Right atrium auricular region (tissue), 2 donors: Measurements from ENCODE around the gene S100A1. TPM values are rescaled to one million over a fixed set of nuclear protein-coding genes. Genes with fewer than 3 reads are reported as not detected.

Source experiments
- DNase-seq: peaks from one replicate; pipeline ENCODE4 v3.0.0-alpha.2; 2019; ENCODE audit warnings: low spot score
- H3K27ac ChIP-seq, 2 donors: fragments of 200-600 bp; sonication (generic); 1 replicate in 1 of 2; 2 replicates in 1 of 2; pipeline ENCODE4 v1.5.1; 2016 to 2019
- H3K27me3 ChIP-seq, 2 donors: fragments of 200-600 bp; sonication (generic); one replicate each; pipeline versions ENCODE4 v1.5.1 to v1.6.0; 2017 to 2019
- H3K36me3 ChIP-seq: fragments of 200-600 bp; sonication (generic); one replicate; pipeline ENCODE4 v1.5.1; 2016
- H3K4me1 ChIP-seq, 2 donors: fragments of 200-600 bp; sonication (generic); one replicate each; pipeline versions ENCODE4 v1.5.1 to v1.6.0; 2017 to 2019
- H3K4me3 ChIP-seq, 2 donors: fragments of 200-600 bp; sonication (generic); 1 replicate in 1 of 2; 2 replicates in 1 of 2; pipeline ENCODE4 v1.5.1; 2017 to 2019; ENCODE audit warnings: mild to moderate bottlenecking in 1 of 2, moderate library complexity in 1 of 2
- H3K9me3 ChIP-seq, 2 donors: fragments of 200-600 bp; sonication (generic); one replicate each; pipeline ENCODE4 v1.5.1; 2019
- CTCF ChIP-seq, 2 donors: fragments of 200-600 bp; sonication (generic); IDR thresholded peaks; one replicate each; pipeline ENCODE4 v1.5.1; 2019; ENCODE audit warnings: antibody characterized with exemption in 2 of 2
- total RNA-seq, 2 donors: library from RNA; depleted of rRNA; stranded (reverse); fragments of >200 nt; gene quantifications; one replicate each; pipeline ENCODE4 v1.1.0, GENCODE V29; 2016

The S100A1 gene
- total RNA-seq, 2 donors from 2014 or later: 965 to 2,413 TPM

GRCh38 chr1:153631047-153632022 lies 3.1 kb downstream of the S100A1 start:
- peaks cover 0 to 77% of the 10 kb centered on the region in 2 donors for H3K4me1 ChIP-seq
- H3K4me3 ChIP-seq: no peak overlapping the region
- DNase-seq: no peak
- H3K36me3 ChIP-seq: peaks cover 14% of the 10 kb centered on the region
- peak overlapping the region; percentile 96 to 97 for H3K27ac ChIP-seq
- H3K9me3 ChIP-seq: no peaks in the 10 kb centered on the region
- no peak for TF ChIP-seq CTCF (IDR thresholded peaks at IDR 0.05)
- no peaks in the 10 kb centered on the region for H3K27me3 ChIP-seq

DNA sequence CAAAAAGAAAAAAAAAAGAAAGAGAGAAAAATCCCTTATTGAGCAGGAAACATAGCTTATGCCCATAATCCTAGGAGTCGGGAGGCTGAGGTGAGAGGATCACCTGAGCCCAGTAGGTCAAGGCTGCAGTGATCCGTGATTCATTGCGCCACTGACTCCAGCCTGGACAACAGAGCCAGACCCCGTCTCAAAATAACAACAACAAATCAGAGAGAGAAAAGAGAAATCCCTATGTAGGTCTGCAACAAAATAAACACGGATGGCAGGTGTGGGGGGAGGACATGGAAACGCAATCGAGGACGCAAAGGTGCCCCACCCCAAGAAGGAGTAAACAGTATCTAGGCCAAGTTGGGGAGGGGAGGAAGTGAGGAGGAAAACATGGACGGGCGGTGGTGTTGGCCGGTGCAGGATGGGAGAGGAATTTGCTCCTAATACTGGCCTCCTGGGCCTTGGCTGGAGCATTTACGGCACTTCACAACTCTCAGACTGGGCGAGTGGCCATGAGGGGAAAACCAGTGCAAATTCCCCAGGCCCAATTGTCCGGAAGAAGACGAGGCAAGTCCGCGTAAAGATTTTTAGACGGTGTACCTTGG lies 5.0 kb downstream of the S100A1 start:
- no peak for DNase-seq
- Histone ChIP-seq H3K4me3 (peak overlapping the region; percentile 73 to 89), H3K27me3 (no peaks in the 10 kb centered on the region), H3K27ac (peak overlapping the region; percentile 100), H3K9me3 (no peaks in the 10 kb centered on the region), H3K36me3 (peaks cover 31% of the 10 kb centered on the region), H3K4me1 (peaks cover 0 to 77% of the 10 kb centered on the region in 2 donors)
- TF ChIP-seq CTCF (IDR thresholded peaks at IDR 0.05): no peak

- H3K36me3 ChIP-seq: peaks cover 39% of the 10 kb centered on the region
- H3K4me3 ChIP-seq: peak within 1 kb of the TSS; percentile 73 to 89
- H3K9me3 ChIP-seq: no peaks in the 10 kb centered on the region
- no peaks in the 10 kb centered on the region for H3K27me3 ChIP-seq
- H3K4me1 ChIP-seq: peaks cover 0 to 75% of the 10 kb centered on the region in 2 donors
- peak within 1 kb of the TSS; percentile 100 for H3K27ac ChIP-seq
- peak; percentile 99 for DNase-seq
- no peak for TF ChIP-seq CTCF (IDR thresholded peaks at IDR 0.05)
These were observed 5.8 kb downstream of the S100A1 start, which contains the start of gene CHTOP for GRCh38 chr1:153633754-153634665. Gene CHTOP, plus strand, starts transcription at chr1:153634066. Its CDS starts 2,523 bp downstream, at chr1:153636589.

- H3K36me3 ChIP-seq: peaks cover 57% of the 10 kb centered on the region
- DNase-seq: no peak
- H3K4me1 ChIP-seq: peaks cover 0 to 77% of the 10 kb centered on the region in 2 donors
- peak overlapping the region; percentile 100 for H3K27ac ChIP-seq
- no peaks in the 10 kb centered on the region for H3K27me3 ChIP-seq
- H3K9me3 ChIP-seq: no peaks in the 10 kb centered on the region
- TF ChIP-seq CTCF (IDR thresholded peaks at IDR 0.05): no peak
- peak overlapping the region; percentile 73 to 89 for H3K4me3 ChIP-seq
These were observed 7.6 kb downstream of the S100A1 start for GRCh38 chr1:153635872-153636271.

DNA sequence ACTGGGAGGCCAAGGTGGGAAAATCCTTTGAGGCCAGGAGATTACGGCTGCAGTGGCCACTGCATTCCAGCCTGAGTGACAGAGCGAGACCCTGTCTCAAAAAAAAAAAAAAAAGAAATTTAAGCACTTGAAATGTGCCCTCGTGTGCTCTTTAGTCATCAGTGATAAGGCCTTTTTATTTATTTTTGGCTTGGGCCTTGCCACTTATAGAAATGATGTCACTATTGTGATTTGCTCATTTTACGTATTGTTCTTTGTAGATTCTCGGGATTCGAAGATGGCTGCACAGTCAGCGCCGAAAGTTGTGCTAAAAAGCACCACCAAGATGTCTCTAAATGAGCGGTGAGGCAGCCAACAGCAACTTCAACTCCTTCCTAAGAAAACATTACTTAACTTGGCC lies 8.1 kb downstream of the S100A1 start:
- Histone ChIP-seq H3K4me3 (no peak overlapping the region), H3K9me3 (no peaks in the 10 kb centered on the region), H3K4me1 (peaks cover 0 to 75% of the 10 kb centered on the region in 2 donors), H3K27ac (peak overlapping the region; percentile 100), H3K27me3 (no peaks in the 10 kb centered on the region), H3K36me3 (peaks cover 62% of the 10 kb centered on the region)
- DNase-seq: no peak
- no peak for TF ChIP-seq CTCF (IDR thresholded peaks at IDR 0.05)
